Cardiac septum (tissue), 1 donor: ENCODE measurements around the gene KLF1. TPM values are rescaled to one million over a fixed set of nuclear protein-coding genes. Genes with fewer than 3 reads are reported as not detected.
"Not testable (repeated sequence)": the region's sequence is repeated elsewhere in the genome, so short reads cannot be mapped to it uniquely, and the experiment has no call there.

ENCODE experiments used
- DNase-seq: peaks from one replicate; pipeline ENCODE4 v3.0.0-alpha.2; 2020; ENCODE audit warnings: low spot score
- intact Hi-C: fragments of 100-400 bp; cut with DNase I; formaldehyde crosslinking; loops from one replicate; pipeline ENCODE4 v1.14.0; 2022
- total RNA-seq: library from RNA; stranded (reverse); fragmentation: NEBNext Ultra II Directional; extraction: Animal tissue kit (Norgen Biotek cat#: 25700); gene quantifications from one replicate; pipeline ENCODE4 v1.2.1, GENCODE V29; 2021
- donor health status: DM: no; HTN: no; CAD: no.

KLF1 gene
- total RNA-seq, 1 donor from 2014 or later, result 0.38 TPM

DNA sequence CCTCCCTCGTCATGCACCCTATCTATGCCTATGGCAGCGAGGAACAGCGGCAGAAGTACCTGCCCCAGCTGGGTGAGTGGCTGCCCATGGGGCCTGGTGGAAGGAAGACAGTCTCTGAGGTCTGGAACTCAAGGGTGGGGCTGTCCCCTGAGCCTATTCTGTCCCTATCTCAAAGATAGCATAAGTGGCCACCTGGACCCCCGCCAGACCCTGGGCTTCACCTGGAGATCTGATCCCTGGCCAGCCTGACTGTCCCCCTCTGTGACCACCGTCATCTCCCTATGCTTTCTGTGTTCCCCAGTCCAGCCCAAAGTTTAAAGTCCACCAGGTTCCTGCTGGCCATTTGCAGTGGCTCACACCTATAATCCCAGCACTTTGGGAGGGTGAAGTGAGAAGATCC is 6.6 kb upstream of the KLF1 start:
- intact Hi-C loops, result loop anchor here (5.0 kb wide), 1 partner anchor 39 kb away; the partner anchor contains the start of gene FARSA
- DNase-seq, result no peak

DNA sequence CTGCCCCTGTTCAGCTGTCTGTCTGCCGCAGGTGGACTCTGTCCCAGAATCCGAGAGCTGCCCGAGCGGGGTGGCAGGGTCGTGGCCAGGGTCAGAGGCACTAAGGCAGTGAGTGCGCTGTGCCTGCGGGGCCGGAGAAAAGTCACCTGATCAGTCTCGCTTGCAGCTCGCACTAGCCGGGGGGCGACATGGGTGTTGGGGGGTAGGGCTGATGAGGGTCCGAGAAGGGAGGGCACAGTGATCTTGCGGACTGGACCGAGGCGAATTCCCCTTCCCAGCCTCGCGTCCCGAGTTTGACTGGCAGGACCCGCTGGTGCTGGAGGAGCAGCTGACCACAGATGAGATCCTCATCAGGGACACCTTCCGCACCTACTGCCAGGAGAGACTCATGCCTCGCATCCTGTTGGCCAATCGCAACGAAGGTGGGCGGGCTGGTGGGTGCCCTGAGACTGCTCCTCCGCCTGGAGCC is 4.6 kb upstream of the KLF1 start:
- intact Hi-C loops, result loop anchor here (5.0 kb wide), 1 partner anchor 41 kb away; the partner anchor contains the start of gene FARSA
- DNase-seq, result no peak

DNA sequence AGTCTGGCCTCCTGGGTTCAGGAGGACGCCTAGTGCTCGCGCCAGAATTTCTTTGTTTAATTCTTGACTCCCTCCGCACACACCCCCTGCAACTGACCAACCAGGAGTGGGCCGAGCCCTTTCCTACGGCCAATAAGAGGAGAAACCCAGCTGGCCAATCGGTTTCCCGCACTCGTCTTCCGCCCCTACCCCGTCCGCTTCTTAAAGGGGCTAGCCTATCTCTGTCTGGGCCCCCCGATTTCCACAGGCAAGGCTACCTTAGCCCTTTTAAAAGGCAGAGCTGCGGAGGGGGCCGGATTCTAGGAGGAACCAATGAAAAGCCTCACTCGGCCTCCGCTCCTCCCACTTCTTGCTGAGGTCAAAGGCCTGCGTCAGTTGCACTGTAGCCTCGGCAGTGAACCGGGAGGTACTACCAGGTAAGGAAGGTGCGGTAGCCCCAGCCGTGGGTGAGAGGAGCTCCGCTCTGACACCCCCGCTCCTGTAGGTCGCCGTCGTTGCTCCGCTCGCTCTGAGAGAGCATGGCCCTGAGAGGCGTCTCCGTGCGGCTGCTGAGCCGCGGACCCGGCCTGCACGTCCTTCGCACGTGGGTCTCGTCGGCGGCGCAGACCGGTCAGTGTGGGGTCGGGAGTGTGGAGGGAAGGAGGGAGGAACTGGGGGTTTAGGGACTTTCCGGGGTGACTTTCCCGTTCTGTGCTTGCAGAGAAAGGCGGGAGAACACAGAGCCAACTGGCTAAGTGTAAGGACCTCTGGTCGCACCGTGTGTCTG is 4.0 kb upstream of the KLF1 start, which contains the start of gene GCDH:
GCDH (plus strand) TSS at position 374 of the 766 bp plus-strand sequence; CDS start at position 519, 145 bp downstream.
- intact Hi-C loops, result loop anchor here (5.0 kb wide), 1 partner anchor 41 kb away; the partner anchor contains the start of gene FARSA
- DNase-seq, result peak; percentile 98

DNA sequence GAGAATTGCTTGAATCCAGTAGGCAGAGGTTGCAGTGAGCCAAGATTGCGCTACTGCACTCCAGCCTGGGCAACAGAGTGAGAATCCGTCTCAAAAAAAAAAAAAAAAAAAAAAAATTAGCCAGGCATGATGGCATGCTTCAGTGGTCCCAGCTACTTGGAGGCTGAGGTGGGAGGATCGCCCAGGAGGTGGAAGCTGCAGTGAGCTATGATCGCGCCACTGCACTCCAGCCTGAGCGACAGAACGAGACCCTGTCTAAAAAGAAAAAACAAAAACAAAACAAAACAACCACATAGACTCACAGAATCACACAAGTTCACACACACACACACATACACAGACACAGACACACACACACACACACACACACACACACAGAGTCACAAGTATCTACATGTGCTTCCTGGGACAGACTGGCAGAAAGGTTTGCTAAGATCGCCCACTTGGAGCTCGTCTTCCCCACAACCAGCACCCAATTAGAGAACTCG is 3.3 kb upstream of the KLF1 start:
- not testable (repeated sequence) for DNase-seq
- intact Hi-C loops, result loop anchor here (5.0 kb wide), 1 partner anchor 42 kb away; the partner anchor contains the start of gene FARSA

DNA sequence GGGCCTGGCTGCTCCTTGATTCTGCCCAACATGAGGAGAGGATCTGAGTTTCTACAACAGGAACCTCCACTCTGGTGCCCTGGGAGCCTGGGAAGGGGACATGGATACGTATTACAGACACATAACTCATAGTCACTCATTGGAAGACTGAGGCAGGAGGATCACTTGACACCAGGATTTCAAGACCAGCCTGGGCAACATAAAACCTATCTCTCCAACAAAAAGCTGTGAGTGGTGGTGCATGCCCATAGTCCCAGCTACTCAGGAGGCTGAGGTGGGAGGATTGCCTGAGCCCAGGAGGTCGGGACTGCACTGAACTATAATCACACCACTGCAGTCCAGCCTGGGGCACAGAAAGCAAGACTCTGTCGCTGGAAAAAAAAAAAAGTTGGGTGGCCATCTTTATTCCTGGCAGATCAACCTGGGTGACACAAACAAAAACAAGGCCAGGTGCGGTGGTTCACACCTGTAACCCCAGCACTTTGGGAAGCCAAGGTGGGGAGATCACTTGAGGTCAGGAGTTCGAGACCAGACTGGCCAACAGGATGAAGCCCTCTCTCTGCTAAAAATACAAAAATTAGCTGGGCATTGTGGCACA is 1.1 kb upstream of the KLF1 start:
- intact Hi-C loops, result loop anchor here (5.0 kb wide), 1 partner anchor 69 kb away; the partner anchor contains the start of gene GADD45GIP1

DNA sequence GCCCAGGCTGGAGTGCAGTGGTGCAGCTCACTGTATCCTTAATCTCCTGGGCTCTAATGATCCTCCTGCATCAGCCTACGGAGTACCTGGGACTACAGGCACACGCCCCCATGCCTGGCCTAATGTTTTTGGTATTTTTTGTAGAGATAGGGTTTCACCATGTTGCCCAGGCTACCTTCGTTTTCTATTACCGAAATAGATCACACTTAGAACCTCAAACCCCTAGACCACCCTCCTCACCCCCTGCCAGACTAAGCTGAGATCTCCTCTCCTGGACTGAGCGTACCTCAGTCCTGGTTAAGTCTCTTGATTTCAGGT is 391 bp downstream of the KLF1 start:
- no peak for DNase-seq
- intact Hi-C loops, result loop anchor here (5.0 kb wide), 1 partner anchor 71 kb away; the partner anchor contains the start of gene GADD45GIP1

More for the DNA sequence above, 1.1 kb upstream of the KLF1 start:
- no peak for DNase-seq

DNA sequence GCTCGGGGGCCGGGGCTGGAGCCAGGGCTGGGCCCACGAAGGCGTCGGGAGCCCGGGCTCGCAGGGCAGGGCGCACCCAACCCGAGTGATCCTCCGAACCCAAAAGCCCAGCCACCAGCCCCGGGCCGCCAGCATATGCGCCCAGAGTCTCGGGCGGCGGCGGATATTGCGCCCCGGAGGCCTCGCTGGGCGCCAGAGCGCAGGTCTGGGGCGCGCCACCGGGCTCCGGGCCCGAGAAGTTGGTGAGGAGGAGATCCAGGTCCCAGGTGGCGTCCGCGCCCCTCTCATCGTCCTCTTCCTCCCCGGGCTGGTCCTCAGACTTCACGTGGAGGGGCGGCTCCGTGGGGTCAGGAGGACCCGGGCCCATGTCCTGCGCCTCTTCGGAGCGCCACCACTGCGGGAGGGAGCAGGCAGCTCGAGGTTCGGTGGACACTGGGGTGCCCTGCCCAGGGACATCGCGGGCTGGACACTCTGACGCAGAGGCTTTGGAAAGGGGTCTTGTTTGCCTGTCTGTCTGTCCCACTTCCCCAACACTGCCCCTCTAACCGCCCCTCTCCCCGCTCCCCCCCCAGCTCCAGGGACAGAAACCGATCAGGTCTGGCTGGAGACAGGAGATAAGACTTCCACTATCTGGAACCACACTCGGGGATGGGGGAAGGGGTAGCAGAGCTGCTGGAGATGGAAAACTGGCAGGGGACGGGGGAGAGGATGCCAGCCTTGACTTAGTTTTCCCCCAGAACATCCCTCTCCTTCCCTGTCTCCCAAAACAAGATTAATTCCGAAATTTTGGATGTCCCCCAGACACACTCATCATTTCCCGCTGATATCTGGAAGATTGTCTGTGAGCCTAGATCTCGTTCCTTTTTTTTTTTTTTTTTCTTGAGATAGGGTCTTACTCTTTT is 1.0 kb downstream of the KLF1 start:
- intact Hi-C loops, result loop anchor here (5.0 kb wide), 1 partner anchor 71 kb away; the partner anchor contains the start of gene GADD45GIP1
- DNase-seq, result no peak

DNA sequence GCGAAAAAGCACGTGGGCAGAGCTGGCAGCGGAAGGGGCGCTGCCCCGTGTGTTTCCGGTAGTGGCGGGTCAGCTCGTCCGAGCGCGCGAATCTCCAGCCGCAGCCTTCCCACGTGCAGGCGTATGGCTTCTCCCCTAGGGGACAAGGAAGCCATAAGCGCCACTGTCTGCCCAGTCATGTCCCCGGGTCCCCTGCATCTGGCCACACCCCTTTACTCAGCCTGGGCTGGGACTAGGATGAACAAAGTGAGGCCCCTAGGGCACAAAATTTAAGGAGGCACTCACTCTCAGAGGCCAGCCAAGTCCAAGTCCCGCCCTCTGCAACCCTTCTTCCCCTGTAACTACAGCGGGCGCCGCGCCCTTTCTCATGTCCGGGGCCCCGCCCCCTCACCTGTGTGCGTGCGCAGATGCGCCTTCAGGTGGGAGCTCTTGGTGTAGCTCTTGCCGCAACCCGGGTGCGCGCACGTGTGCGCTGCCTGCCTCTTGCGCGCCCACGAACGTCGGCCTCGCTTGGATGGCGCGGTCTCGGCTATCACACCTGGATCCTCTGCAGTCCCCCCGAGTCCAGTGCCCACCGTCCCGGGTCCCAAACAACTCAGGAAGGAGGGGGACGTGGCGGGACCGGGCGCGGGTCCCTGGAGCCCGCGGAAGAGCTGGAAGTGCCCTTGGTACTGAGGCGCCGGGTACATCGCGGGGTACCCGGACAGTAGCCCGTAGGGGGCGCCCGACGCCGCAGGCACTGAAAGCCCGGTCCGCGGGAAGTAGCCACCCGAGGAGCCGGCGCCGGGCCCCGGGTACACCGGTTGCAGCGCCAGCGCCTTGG is 1.9 kb downstream of the KLF1 start:
- intact Hi-C loops, result loop anchor here (5.0 kb wide), 1 partner anchor 72 kb away; the partner anchor contains the start of gene GADD45GIP1
- peak; percentile 91 for DNase-seq

DNA sequence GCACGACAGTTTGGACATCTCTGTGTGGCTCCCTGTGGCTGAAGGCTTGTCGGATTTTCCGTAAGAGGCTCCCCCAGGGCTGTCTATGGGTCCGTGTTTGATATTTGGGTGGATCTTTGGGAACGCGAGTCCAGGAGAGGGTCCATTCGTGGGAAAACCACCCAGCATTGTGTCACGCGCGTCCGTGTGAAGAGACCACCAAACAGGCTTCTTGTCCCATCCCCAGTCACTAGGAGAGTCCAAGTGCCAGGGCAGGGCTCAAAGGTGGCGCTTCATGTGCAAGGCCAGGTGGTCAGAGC is 2.4 kb downstream of the KLF1 start:
- intact Hi-C loops, result no loop called here

DNA sequence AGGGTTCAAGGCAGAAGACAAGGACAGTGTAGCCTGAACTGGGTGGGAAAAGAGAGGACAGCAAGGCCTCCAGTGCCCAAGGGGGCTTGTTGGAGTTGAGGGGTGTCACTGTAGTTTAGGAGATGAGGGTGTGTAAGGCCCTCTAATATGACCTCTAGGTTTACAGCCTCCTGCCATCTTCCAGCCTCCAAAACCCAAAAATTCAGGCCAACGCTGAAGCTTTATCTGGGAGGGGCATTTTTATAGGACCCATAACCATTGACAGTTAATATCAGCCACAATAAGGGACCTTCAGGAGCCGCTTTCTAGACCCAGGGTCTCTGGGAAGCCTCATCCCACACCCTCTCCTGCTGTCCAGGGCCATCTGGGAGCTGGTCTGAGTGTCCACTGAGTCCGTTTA is 2.8 kb downstream of the KLF1 start:
- intact Hi-C loops, result no loop called here
- DNase-seq, result no peak

More for the DNA sequence above, 2.4 kb downstream of the KLF1 start:
- DNase-seq, result no peak

DNA sequence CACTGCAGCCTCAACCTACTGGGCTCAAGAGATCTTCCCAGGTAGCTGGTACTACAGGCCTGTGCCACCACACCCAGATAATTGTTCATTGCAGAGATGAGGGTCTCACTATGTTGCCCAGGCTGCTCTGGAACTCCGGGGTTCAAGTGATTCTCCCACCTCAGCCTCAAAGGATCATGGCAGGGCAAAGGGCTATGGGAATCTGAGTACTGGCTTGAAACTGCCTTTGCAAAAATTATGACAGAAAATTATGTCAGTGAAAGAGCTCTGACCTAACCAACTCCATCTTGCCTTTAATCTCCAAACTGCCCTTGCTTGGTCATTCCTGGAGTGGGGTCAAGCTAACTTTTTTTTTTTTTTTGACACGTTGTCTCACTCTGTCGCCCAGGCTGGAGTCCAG is 4.4 kb downstream of the KLF1 start:
- no peak for DNase-seq
- intact Hi-C loops, result no loop called here

DNA sequence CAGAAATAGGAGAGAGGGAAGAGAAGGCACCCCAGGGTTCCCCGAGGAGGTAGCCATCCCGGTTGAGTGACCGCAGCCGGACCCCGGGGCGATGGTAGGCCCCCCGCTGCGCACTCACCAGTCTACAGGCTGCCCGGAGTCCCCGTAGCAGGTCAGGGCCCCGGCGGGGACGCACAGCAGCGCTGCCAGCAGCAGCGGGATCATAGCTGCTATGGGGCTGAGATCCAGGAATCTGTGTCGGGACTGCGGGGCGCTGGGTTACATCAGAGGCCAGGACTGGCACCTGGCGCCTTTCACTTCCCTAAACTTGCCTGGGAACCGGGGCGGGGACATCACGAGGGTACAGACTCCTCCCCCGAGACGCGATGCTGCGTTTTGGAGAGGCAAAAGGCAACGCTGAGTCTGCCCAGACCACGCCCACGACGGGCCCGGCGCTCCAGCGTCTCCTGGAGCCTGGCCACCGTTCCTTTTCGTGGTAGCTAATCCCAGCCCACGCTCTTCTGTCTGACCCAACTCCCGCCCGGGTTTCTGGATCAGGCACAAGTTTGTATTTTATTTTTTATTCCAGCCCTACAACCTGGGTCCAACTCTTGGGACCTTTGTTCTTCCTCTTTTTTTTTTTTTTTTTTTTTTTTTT is 5.7 kb downstream of the KLF1 start, which contains the start of gene DNASE2:
DNASE2 (minus strand) TSS at position 278 of the 637 bp plus-strand sequence; CDS start at position 204, 74 bp downstream.
- peak; percentile 98 for DNase-seq
- intact Hi-C loops, result no loop called here

DNA sequence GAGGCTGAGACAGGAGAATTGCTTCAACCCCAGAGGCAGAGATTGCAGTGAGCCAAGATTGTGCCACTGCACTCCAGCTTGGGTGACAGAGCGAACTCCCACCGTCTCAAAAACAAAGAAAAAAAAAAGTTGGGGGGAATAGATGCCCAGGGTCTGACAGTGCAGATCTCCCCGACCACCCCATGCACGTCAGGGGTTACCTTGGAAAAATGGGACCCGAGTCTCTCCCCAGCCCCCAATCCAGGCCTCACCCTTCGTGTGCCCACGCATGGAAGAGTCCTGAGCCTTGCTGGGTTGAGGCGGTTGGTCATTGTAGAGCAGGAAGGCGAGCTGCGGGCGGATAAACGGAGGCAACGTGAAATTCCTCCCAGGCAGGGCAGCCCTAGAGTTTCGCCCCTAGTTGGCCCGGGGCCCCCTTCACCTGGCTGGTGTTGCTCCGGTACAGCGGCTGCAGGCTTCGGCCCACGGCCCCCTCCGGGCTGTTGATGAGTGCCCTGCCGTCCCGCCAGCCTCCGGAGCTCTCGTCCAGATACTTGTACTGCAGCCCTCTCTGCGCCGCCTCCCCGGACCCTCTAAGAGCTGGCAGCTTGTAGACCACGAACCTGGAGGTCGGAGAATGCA is 6.3 kb downstream of the KLF1 start:
- intact Hi-C loops, result no loop called here
- DNase-seq, result no peak

DNA sequence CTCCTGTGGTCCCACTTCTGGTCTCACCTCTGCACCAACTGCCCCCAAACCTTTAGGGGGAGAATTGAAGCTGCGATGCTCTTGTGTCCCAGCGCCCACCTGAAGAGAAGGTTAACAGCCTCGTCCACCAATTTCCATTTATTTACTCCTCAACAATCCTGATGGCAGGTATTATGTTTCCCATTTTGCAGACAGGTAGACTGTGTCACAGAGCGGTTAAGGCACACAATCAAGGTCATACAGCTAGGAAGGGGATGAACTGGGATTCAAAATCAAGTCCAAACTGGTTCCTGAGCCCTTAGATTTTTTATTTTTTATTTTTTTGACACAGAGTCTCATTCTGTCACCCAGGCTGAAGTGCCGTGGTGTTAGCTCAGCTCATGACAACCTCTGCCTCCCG is 11.9 kb downstream of the KLF1 start:
- DNase-seq, result no peak
- intact Hi-C loops, result no loop called here

DNA sequence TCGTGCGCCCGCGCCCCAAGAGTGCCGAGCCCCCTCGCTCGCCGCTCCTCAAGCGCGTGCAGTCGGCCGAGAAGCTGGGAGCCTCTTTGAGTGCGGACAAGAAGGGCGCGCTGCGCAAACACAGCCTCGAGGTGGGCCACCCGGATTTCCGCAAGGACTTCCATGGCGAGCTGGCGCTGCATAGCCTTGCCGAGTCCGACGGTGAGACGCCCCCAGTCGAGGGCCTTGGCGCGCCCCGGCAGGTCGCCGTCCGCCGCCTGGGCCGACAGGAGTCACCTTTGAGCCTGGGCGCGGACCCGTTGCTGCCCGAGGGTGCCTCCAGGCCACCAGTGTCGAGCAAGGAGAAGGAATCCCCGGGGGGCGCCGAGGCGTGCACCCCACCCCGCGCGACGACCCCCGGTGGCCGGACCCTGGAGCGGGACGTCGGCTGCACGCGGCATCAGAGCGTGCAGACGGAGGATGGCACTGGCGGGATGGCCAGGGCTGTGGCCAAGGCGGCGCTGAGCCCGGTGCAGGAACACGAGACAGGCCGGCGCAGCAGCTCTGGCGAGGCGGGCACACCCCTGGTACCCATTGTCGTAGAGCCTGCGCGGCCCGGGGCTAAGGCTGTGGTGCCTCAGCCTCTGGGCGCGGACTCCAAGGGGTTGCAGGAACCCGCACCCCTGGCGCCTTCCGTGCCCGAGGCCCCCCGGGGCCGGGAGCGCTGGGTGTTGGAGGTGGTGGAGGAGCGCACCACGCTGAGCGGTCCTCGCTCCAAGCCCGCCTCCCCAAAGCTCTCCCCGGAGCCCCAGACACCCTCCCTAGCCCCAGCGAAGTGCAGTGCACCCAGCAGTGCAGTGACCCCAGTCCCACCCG is 12.9 kb downstream of the KLF1 start:
- intact Hi-C loops, result no loop called here
- no peak for DNase-seq

DNA sequence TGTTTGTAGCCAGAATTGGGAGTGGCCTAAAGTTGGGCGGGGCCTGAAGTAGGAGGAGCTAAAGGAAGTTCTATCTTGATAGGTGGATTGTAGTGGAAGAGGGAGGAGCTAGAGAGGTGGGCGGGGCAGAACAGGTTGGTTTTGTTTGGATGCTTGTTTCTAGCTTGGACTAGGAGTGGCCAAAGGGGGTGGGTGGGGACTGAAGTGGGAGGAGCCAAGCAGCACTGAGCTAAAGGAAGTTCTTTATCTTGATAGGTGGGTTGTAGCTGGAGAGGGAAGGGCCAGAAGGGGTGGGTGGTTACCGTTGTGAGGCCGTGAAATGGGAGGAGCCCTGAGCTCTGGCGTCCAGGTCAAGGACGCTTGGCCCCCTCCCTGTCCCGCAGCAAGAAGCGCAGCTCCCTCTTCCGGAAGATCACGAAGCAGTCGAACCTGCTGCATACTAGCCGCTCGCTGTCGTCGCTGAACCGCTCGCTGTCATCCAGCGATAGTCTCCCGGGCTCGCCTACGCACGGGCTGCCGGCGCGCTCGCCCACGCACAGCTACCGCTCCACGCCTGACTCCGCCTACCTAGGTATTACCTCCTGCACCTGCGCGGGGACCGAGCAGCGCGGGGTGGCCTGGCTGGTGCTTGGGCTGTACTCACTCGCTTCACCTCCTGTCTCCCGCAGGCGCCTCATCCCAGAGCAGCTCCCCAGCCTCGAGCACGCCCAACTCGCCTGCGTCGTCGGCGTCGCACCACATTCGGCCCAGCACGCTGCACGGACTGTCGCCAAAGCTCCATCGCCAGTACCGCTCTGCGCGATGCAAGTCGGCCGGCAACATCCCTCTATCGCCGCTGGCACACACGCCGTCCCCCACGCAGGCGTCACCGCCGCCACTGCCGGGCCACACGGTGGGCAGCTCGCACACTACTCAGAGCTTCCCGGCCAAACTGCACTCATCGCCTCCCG is 13.8 kb downstream of the KLF1 start:
- intact Hi-C loops, result no loop called here
- DNase-seq, result no peak
